Mesodermal cell (in vitro differentiated cells): Measurements from ENCODE around the gene KNDC1.
"Not testable (repeated sequence)": the region's sequence is repeated elsewhere in the genome, so short reads cannot be mapped to it uniquely, and the experiment has no call there.

Experiments used
- H3K27ac ChIP-seq: 2 replicates; pipeline ENCODE4 v1.7.0; 2013; ENCODE audit warnings: mild to moderate bottlenecking, low read depth, low read length, moderate library complexity; ENCODE audit not compliant: severe bottlenecking
- H3K36me3 ChIP-seq: 2 replicates; pipeline ENCODE4 v1.7.1; 2013; ENCODE audit warnings: mild to moderate bottlenecking, low read length, moderate library complexity; ENCODE audit not compliant: control insufficient read depth, insufficient read depth
- H3K4me1 ChIP-seq: one replicate; pipeline ENCODE4 v1.7.1; 2013; ENCODE audit warnings: mild to moderate bottlenecking, low read length; ENCODE audit not compliant: insufficient read depth, control insufficient read depth, poor library complexity, severe bottlenecking
- H3K4me3 ChIP-seq: 2 replicates; pipeline ENCODE4 v1.7.0; 2013; ENCODE audit warnings: low read length, control low read depth, mild to moderate bottlenecking; ENCODE audit not compliant: insufficient read depth, poor library complexity, severe bottlenecking; ENCODE audit errors: extremely low read depth
- H3K9me3 ChIP-seq: 2 replicates; pipeline ENCODE4 v1.7.1; 2013; ENCODE audit warnings: mild to moderate bottlenecking, low read length, moderate library complexity; ENCODE audit not compliant: control insufficient read depth
- WGBS, 2 experiments: methylation state at CpG; one replicate each; pipeline ENCODE4 v1.1.5; 2013; ENCODE audit warnings: missing lambda C conversion rate in 2 of 2; ENCODE audit not compliant: insufficient coverage in 2 of 2; 5-methylcytosine and 5-hydroxymethylcytosine counted together

KNDC1 gene

DNA sequence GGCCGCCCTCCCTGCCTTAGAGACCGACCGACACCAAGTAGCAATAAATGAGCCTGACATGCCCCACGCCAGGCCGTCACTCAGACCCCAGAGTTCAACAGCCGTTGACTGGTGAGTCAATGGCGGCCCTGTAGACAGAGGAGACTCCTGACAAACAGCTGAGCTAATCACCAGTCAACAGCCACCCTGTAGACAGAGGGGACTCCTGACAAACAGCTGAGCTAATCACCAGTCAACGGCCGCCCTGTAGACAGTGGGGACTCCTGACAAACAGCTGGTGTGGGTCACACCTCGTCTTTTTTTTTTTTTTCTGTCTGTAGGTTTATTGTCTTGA lies 16.9 kb upstream of the KNDC1 start:
- Histone ChIP-seq H3K4me3 (no peak overlapping the region), H3K4me1 (peaks cover 22% of the 10 kb centered on the region), H3K9me3 (peaks cover 7% of the 10 kb centered on the region), H3K36me3 (no peaks in the 10 kb centered on the region), H3K27ac (peak overlapping the region; percentile 41)
- 63 to 69% methylated on average over 5 to 7 of the region's 10 CpGs for WGBS, 2 experiments

DNA sequence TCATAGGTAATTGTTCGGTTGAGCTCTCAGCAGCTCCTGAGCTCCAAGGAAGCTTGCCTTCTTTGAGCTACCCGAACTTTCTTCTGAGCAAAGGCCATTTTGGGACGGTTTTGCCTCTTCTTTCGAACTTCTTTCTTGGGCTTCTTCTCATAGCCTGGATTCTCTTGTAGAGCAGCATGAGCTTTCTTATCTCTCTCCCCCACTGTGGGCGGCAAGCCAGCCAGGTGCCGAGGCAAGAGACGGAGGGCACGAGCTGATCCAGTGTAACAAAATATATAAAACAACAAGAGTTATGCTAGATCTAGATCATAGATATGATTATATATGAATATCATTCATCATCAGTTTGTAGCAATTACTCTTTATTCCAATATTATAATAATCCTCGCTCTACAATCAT lies 16.5 kb upstream of the KNDC1 start:
- WGBS, 2 experiments = 73 to 89% methylated on average over 2 to 4 of the region's 9 CpGs
- Histone ChIP-seq H3K36me3 (no peaks in the 10 kb centered on the region), H3K4me1 (peaks cover 22% of the 10 kb centered on the region), H3K27ac (peak overlapping the region; percentile 41), H3K4me3 (no peak overlapping the region), H3K9me3 (peaks cover 11% of the 10 kb centered on the region)

DNA sequence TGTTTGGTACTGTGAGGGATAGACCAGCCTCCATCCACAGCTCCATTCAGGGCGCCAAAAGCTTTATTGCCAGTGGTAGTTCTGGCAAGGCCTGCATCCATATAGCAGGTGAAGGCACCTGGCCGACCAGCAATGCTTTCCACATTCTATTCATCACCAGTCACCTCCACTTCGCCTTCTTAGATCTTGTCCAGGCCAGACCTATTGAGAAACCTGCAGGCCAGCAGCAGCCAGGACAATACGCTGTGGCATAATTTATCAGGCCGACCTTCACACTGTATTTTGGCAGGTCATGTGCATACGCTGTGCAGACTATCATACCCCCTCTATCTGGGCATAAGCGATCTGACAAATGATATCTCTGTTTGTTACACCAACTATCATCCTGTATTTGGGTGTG lies 15.2 kb upstream of the KNDC1 start:
- Histone ChIP-seq H3K36me3 (no peaks in the 10 kb centered on the region), H3K9me3 (peaks cover 15% of the 10 kb centered on the region), H3K27ac (no peak overlapping the region), H3K4me1 (peaks cover 22% of the 10 kb centered on the region), H3K4me3 (no peak overlapping the region)
- WGBS, 2 experiments = 90 to 92% methylated on average over 5 to 6 of the region's 7 CpGs

DNA sequence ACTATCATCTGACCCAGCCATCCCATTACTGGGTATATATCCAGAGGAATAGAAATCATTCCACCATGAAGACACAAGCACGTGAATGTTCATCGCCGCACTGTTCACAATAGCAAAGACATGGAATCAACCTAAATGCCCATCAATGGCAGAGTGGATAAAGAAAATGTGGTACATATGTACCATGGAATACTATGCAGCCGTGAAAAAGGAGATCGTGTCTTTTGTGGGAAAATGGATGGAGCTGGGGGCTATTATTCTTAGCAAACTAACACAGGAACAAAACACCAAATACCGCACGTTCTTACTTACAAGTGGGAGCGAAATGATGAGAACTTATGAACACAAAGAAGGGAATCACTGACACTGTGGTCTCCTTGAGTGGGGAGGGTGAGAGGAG lies 9.8 kb upstream of the KNDC1 start:
- Histone ChIP-seq H3K4me1 (peaks cover 13% of the 10 kb centered on the region), H3K36me3 (no peaks in the 10 kb centered on the region), H3K9me3 (peaks cover 15% of the 10 kb centered on the region), H3K4me3 (no peak overlapping the region), H3K27ac (no peak overlapping the region)
- WGBS, 2 experiments = 93 to 100% methylated on average over 3 to 5 of the region's 8 CpGs

DNA sequence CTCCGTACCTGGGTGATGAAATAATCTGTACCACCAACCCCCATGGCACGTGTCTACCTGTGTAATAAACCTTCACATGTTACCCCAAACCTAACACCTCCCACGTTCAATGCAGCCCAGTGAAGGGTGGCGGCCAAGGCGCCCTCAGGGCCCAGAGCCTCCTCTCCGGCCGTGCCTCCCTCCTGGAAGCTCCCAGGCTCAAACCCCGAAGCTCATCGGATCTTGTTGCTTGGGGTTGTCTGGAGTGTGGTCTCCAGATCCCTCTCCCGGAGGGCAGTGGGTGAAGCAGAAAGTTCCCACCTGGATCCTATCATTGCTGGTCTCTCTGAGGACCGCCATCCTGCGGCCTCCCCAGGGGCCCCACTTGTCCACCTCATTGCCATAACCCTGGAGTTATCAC lies 9.4 kb upstream of the KNDC1 start:
- no peaks in the 10 kb centered on the region for H3K36me3 ChIP-seq
- WGBS, 2 experiments = 93 to 94% methylated on average over 4 to 12 of the region's 12 CpGs
- H3K4me1 ChIP-seq = peaks cover 10% of the 10 kb centered on the region
- H3K9me3 ChIP-seq = peaks cover 15% of the 10 kb centered on the region
- no peak overlapping the region for H3K4me3 ChIP-seq
- no peak overlapping the region for H3K27ac ChIP-seq

DNA sequence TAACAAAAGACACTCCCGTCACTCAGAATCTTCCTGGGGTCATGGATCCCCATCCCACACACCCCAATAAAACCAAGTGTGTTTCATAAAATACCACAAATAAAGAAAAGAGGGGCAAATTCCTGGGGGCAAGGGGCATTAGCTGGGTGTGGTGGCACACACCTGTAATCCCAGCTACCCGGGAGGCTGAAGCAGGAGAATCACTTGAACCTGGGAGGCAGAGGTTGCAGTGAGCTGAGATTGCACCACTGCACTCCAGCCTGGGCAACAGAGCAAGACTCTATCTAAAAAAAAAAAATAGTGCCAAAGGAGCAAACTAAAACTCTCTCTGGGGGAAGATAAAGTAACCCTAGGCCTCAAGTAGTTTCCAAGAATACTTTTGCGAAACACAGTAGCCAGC lies 8.9 kb upstream of the KNDC1 start:
- not testable (repeated sequence) for H3K4me3 ChIP-seq, H3K4me1 ChIP-seq, H3K36me3 ChIP-seq
- 71% methylated on average over 1 of the region's 3 CpGs; no CpG with 5 or more reads in 1 of the 2 experiments for WGBS, 2 experiments
- peaks cover 15% of the 10 kb centered on the region for H3K9me3 ChIP-seq
- H3K27ac ChIP-seq = peak overlapping the region; percentile 74

DNA sequence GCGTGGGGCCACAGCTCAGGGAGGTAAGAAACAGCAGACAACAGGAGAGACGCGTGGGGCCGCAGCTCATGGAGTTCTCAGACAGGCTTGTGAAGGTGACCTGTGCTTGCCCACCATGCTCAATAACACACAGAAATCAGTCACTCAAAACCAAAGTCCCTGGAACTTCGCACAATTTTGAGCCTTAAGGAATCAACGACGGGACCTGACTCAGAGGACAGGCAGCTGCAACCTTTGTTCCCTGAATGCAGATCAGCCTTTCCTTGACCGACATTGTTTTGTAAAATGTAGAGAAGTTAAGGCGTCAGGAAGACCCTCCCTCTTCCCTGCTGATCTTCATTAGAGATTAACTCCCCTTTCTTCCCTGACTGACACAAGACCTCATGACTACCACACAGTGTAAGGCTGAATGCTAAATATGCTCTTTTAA lies 8.5 kb upstream of the KNDC1 start:
- Histone ChIP-seq H3K4me1 (peaks cover 10% of the 10 kb centered on the region), H3K27ac (peak overlapping the region; percentile 74)
- WGBS, 2 experiments = 0 to 10% methylated on average over 3 to 4 of the region's 9 CpGs

DNA sequence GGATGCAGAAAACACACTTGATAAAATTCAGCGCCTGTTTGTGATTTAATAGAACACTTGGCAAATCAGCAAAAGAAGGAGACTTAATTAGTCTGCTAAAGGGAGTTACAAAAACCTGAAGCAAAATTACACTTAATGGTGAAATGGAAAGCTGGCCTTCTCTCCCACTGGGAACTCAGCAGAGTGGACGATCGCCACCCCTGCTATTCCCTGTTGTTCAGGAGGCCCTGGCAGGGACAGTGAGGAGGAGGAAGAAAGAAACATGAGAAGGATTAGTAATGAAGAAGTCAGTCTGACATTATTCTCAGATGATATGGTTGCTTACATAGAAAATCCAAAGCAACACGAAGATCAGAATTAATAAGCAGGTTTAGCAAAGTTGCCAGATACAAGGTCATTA lies 5.6 kb upstream of the KNDC1 start:
- no peak overlapping the region for H3K27ac ChIP-seq
- WGBS, 2 experiments = 72 to 86% methylated on average over 2 of the region's 4 CpGs
- H3K9me3 ChIP-seq = no peaks in the 10 kb centered on the region
- H3K4me1 ChIP-seq = peaks cover 22% of the 10 kb centered on the region
- no peaks in the 10 kb centered on the region for H3K36me3 ChIP-seq
- H3K4me3 ChIP-seq = no peak overlapping the region

More for the DNA sequence above, 8.5 kb upstream of the KNDC1 start:
- no peaks in the 10 kb centered on the region for H3K36me3 ChIP-seq
- no peak overlapping the region for H3K4me3 ChIP-seq
- H3K9me3 ChIP-seq = peaks cover 15% of the 10 kb centered on the region

DNA sequence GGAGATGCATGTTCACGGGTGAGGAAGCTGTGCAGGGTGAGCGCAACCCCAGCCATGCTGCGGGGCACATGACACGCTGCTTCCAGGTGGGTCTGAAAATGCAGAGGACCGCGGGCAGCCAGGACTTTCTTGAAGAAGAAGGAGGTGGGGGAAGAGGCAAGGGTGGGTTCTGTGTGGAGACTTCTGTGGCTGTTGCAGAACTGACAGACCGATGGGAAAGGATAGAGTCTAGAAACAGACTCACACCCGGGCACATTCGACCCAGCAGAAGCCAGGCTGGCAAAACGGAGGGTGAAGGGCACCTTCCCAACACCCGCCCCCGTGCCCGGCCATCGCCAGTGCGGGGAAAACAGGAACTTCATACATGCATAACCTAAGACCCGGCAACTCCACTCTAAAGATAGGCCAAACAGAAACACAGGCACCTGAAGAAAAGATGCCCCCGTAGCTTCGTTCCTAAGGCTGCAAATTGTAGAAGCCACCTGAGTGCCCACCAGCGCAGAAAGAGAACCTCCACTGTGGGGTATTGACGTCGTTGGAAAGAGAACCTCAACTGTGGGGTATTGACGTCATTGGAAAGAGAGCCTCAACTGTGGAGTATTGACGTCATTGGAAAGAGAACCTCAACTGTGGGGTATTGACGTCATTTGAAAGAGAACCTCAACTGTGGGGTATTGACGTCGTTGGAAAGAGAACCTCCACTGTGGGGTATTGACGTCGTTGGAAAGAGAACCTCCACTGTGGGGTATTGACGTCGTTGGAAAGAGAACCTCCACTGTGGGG lies 4.8 kb upstream of the KNDC1 start:
- no peaks in the 10 kb centered on the region for H3K36me3 ChIP-seq
- H3K9me3 ChIP-seq = no peaks in the 10 kb centered on the region
- no peak overlapping the region for H3K27ac ChIP-seq
- no peak overlapping the region for H3K4me3 ChIP-seq
- WGBS, 2 experiments = 91% methylated on average over 17 to 19 of the region's 30 CpGs
- peaks cover 22% of the 10 kb centered on the region for H3K4me1 ChIP-seq

DNA sequence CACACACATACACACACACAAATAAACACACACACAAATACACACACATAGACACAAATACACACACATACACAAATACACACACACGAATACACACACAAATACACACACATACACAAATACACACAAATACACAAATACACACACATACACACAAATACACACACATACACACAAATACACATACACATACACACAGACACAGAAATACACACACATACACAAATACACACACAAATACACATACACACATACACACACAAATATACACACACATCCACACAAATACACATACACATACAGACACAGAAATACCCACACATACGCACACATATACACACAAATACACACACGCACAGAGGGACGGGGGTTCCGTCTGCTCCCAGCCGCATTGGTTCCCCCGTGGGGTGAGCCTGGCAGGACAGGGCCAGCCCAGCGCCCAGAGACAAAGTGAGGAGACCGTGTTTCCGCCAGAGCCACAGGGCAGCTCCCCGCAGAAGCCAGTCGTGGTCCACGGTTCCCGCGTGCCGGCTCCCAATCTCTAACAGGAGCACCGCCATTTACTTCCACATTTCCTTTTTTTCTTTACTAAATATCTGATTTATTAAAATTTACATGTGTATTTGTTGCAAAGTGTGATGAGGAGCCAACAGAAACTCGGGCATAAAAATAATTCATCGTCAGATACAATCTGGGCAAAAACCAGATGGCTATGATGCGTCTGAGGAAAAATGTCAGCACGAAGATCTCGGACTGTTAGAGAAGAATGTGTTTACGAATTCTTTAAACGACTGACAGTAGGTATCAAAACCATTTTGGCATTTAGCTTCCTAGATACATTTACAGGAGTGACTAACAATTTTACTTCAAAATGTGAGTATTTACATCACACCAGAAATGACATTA lies 3.1 kb upstream of the KNDC1 start:
- WGBS, 2 experiments = 90 to 91% methylated on average over 16 to 20 of the region's 24 CpGs
- Histone ChIP-seq H3K4me1 (peaks cover 27% of the 10 kb centered on the region), H3K9me3 (no peaks in the 10 kb centered on the region), H3K4me3 (no peak overlapping the region), H3K36me3 (no peaks in the 10 kb centered on the region), H3K27ac (peak overlapping the region; percentile 53)
